A549 (cell line): ENCODE data around the gene MLXIPL. TPM values are rescaled to one million over a fixed set of nuclear protein-coding genes. Genes with fewer than 3 reads are reported as not detected.

Source experiments
- ATAC-seq, 2 experiments: fragments of 200-7000 bp in 1 of 2; fragments of >200 bp in 1 of 2; cut with Nextera tagmentation in 1 of 2; cut with Tn5 transposase in 1 of 2; 3 replicates each; pipeline versions ENCODE4 v1.8.0 to v1.9.1; 2018 to 2020; ENCODE audit warnings: mild to moderate bottlenecking in 1 of 2, moderate library complexity in 1 of 2
- CTCF ChIA-PET: fragments of 300-600 bp; sonication (Branson Sonifier 250); formaldehyde crosslinking; extraction: SDS; loops from one replicate; lab custom pipeline; 2021; ENCODE audit warnings: antibody characterized with exemption, inconsistent platforms; lab: Yijun Ruan, JAX
- POLR2A ChIA-PET: fragments of 350-600 bp; formaldehyde crosslinking; extraction: SDS; loops from one replicate; lab custom pipeline; 2021; ENCODE audit warnings: antibody characterized with exemption, inconsistent platforms; lab: Yijun Ruan, JAX
- DNase-seq, 2 experiments: peaks; one replicate each; pipeline versions ENCODE4 v3.0.0 to v3.0.0-alpha.2; 2011 to 2016; ENCODE audit warnings: low read depth in 1 of 2, low spot score in 1 of 2
- FAIRE-seq: peaks from 2 replicates; lab custom pipeline; 2011; peaks lifted over from hg19 to GRCh38; lab: Jason Lieb, UNC
- H3K27ac ChIP-seq, 2 experiments: fragments of >200 bp; sonication (Bioruptor Twin); formaldehyde crosslinking; 3 replicates each; pipeline ENCODE4 v1.5.1; 2016 to 2017
- H3K4me1 ChIP-seq: fragments of >200 bp; sonication (Bioruptor Twin); formaldehyde crosslinking; 3 replicates; pipeline ENCODE4 v1.6.1; 2016
- H3K4me2 ChIP-seq: fragments of >200 bp; sonication (Bioruptor Twin); formaldehyde crosslinking; 3 replicates; pipeline ENCODE4 v1.6.1; 2016
- H3K4me3 ChIP-seq: fragments of >200 bp; sonication (Bioruptor Twin); formaldehyde crosslinking; 3 replicates; pipeline ENCODE4 v1.5.1; 2016
- H3K9me3 ChIP-seq: fragments of >200 bp; sonication (Bioruptor Twin); formaldehyde crosslinking; 3 replicates; pipeline ENCODE4 v1.6.1; 2016
- ATOH8 ChIP-seq: fragments of 250-450 bp; sonication (Bioruptor Pico); IDR thresholded peaks from 2 replicates; pipeline ENCODE4 v1.5.0; 2020; ENCODE audit warnings: low read depth, mild to moderate bottlenecking, moderate library complexity
- BHLHE40 ChIP-seq: IDR thresholded peaks from 2 replicates; pipeline ENCODE4 v1.6.1; 2012; ENCODE audit warnings: low read depth, low read length, inconsistent platforms
- CHD2 ChIP-seq: fragments of 150-350 bp; IDR thresholded peaks from 2 replicates; pipeline ENCODE4 v1.6.1; 2014; ENCODE audit warnings: low read length; ENCODE audit not compliant: partially characterized antibody
- EHMT2 ChIP-seq: fragments of 200-600 bp; sonication (generic); IDR thresholded peaks from 2 replicates; pipeline ENCODE4 v1.6.1; 2016; ENCODE audit warnings: antibody characterized with exemption, low read depth, mild to moderate bottlenecking, moderate library complexity
- ELK1 ChIP-seq: fragments of 150-350 bp; IDR thresholded peaks from 2 replicates; pipeline ENCODE4 v1.6.1; 2014; ENCODE audit warnings: low read depth, mild to moderate bottlenecking, low read length
- ESRRA ChIP-seq: fragments of 150-350 bp; IDR thresholded peaks from 2 replicates; pipeline ENCODE4 v1.6.1; 2014; ENCODE audit warnings: mild to moderate bottlenecking, low read length, borderline replicate concordance
- FOSB ChIP-seq: fragments of 250-450 bp; sonication (Bioruptor Pico); IDR thresholded peaks from 2 replicates; pipeline ENCODE4 v1.5.0; 2020; ENCODE audit warnings: mild to moderate bottlenecking, moderate library complexity
- FOSL2 ChIP-seq, 2 experiments: fragments of 450-650 bp in 1 of 2; fragments of >200 bp in 1 of 2; sonication (Bioruptor Twin) in 1 of 2; formaldehyde crosslinking; IDR thresholded peaks; 2 replicates each; pipeline versions ENCODE4 v1.5.0 to v1.6.1; 2016 to 2020; ENCODE audit warnings: mild to moderate bottlenecking in 1 of 2, moderate library complexity in 1 of 2
- HES2 ChIP-seq: fragments of >200 bp; sonication (Bioruptor Twin); formaldehyde crosslinking; IDR thresholded peaks from 2 replicates; pipeline ENCODE4 v1.6.1; 2016
- JUNB ChIP-seq: fragments of >200 bp; sonication (Bioruptor Twin); formaldehyde crosslinking; IDR thresholded peaks from 2 replicates; pipeline ENCODE4 v1.6.1; 2016
- MAZ ChIP-seq: fragments of 150-350 bp; IDR thresholded peaks from 2 replicates; pipeline ENCODE4 v1.6.1; 2014; ENCODE audit warnings: antibody characterized with exemption, low read depth, low read length, borderline replicate concordance
- MYC ChIP-seq: IDR thresholded peaks from 2 replicates; pipeline ENCODE4 v1.6.1; 2012; ENCODE audit warnings: mild to moderate bottlenecking, inconsistent platforms, low read length, improper control_type of control experiment, borderline replicate concordance
- PHF8 ChIP-seq: fragments of 200-600 bp; sonication (generic); IDR thresholded peaks from 2 replicates; pipeline ENCODE4 v1.6.1; 2016; ENCODE audit warnings: low read depth, mild to moderate bottlenecking, antibody characterized with exemption, moderate library complexity, borderline replicate concordance
- RAD21 ChIP-seq, 2 experiments: fragments of >200 bp in 1 of 2; sonication (Bioruptor Twin) in 1 of 2; formaldehyde crosslinking in 1 of 2; IDR thresholded peaks in 1 of 2; conservative IDR thresholded peaks in 1 of 2; 2 replicates in 1 of 2; 3 replicates in 1 of 2; pipeline ENCODE4 v1.6.1; 2012 to 2018; ENCODE audit warnings: inconsistent platforms in 1 of 2
- RNF2 ChIP-seq: fragments of 200-600 bp; sonication (generic); IDR thresholded peaks from 2 replicates; pipeline ENCODE4 v1.6.1; 2016; ENCODE audit warnings: low read depth, mild to moderate bottlenecking, antibody characterized with exemption, moderate library complexity, borderline replicate concordance
- ZSCAN20 ChIP-seq: fragments of 250-450 bp; sonication (Bioruptor Pico); IDR thresholded peaks from 2 replicates; pipeline ENCODE4 v1.8.0; 2022; ENCODE audit warnings: mild to moderate bottlenecking, moderate library complexity
- WGBS: methylation state at CpG from one replicate; pipeline ENCODE4 v1.1.6; 2017; ENCODE audit errors: missing lambda C conversion rate; 5-methylcytosine and 5-hydroxymethylcytosine counted together
- polyA plus RNA-seq, 4 experiments: library from polyadenylated mRNA; depleted of rRNA in 3 of 4; stranded (reverse); fragments of >200 nt; fragmentation: RNase III in 1 of 4; extraction: RNeasy Plus Mini Kit Qiagen cat#74134 plus additional on column Dnase treatment in 1 of 4; gene quantifications; 2 replicates in 3 of 4; 3 replicates in 1 of 4; pipeline ENCODE4 v1.2.3, GENCODE V29; 2011 to 2017

The MLXIPL gene
- polyA plus RNA-seq, 2 of the 4 experiments (the other 2 are of a cell fraction) = 1.4 to 3.3 TPM

- Histone ChIP-seq H3K4me2 (no peak overlapping the region), H3K9me3 (no peaks in the 10 kb centered on the region), H3K27ac (0 out of 6 replicates have a peak overlapping the region, but pooled peaks of 1 of the 2 experiments have one; percentile 22), H3K4me1 (peaks cover 32% of the 10 kb centered on the region), H3K4me3 (no peak overlapping the region)
- ATAC-seq = peak; percentile 37 to 47; a peak in 4 of 6 replicates
- ChIA-PET CTCF (interaction anchor here (1.2 to 8.4 kb wide), 7 partner anchors 12 to 158 kb away, joined by 3 to 98 read pairs (median 16); no protein-coding TSS in a partner anchor), POLR2A (no interaction called here)
- no peak for FAIRE-seq
- WGBS = 44% methylated on average over 3 of the region's 3 CpGs
- no peak for DNase-seq
- TF ChIP-seq ZSCAN20 (CRISPR knock-in tag) = no peak
- TF ChIP-seq RAD21 (conservative IDR thresholded peaks at IDR 0.05 in 1 of 2, IDR thresholded peaks at IDR 0.05 in 1 of 2) = 0 out of 5 replicates have a peak, but pooled peaks of 1 of the 2 experiments have one; percentile 6
Observed at GRCh38 chr7:73626814-73627213, 2.5 kb upstream of the MLXIPL start.

- WGBS = 94% methylated on average over 11 of the region's 11 CpGs
- ATAC-seq = no peak
- H3K4me2 ChIP-seq = no peak overlapping the region
- no peak for FAIRE-seq
- no peak overlapping the region for H3K4me3 ChIP-seq
- no peaks in the 10 kb centered on the region for H3K9me3 ChIP-seq
- H3K27ac ChIP-seq = no peak overlapping the region
- ChIA-PET POLR2A (interaction anchor here (1.4 kb wide), 2 partner anchors 80 to 90 kb away, joined by 3 to 5 read pairs; no protein-coding TSS in a partner anchor), CTCF (interaction anchor here (0.8 to 8.4 kb wide), 5 partner anchors 11 to 100 kb away, joined by 3 to 98 read pairs (median 16); partner anchors contain the start of gene VPS37D)
- H3K4me1 ChIP-seq = peaks cover 32% of the 10 kb centered on the region
- no peak for TF ChIP-seq ESRRA
- no peak for TF ChIP-seq FOSL2 (IDR thresholded peaks at IDR 0.05)
- TF ChIP-seq FOSL2 (CRISPR knock-in tag; IDR thresholded peaks at IDR 0.05) = no peak
- TF ChIP-seq HES2 = no peak
- no peak for TF ChIP-seq BHLHE40
- no peak for TF ChIP-seq CHD2
- TF ChIP-seq FOSB = no peak
- no peak for TF ChIP-seq ATOH8 (CRISPR knock-in tag)
- TF ChIP-seq JUNB = no peak
- TF ChIP-seq ELK1 = no peak
- DNase-seq = no peak
Observed at GRCh38 chr7:73625276-73625675, 954 bp upstream of the MLXIPL start.

GRCh38 chr7:73624669-73625001, 313 bp upstream of the MLXIPL start:
- DNase-seq (no peak), FAIRE-seq (no peak), ATAC-seq (no peak)
- ChIA-PET CTCF (interaction anchor here (0.7 to 8.4 kb wide), 5 partner anchors 10 to 110 kb away, joined by 3 to 98 read pairs (median 16); partner anchors contain the start of gene VPS37D), POLR2A (interaction anchor here (0.6 to 1.4 kb wide), 6 partner anchors 12 to 114 kb away, joined by 3 to 7 read pairs (median 4); partner anchors contain the start of genes ABHD11 and BCL7B)
- Histone ChIP-seq H3K27ac (peak overlapping the region; percentile 71 to 92; a peak in 4 of 6 replicates), H3K4me3 (peak overlapping the region; percentile 55), H3K9me3 (no peaks in the 10 kb centered on the region), H3K4me1 (peaks cover 31% of the 10 kb centered on the region), H3K4me2 (peak overlapping the region; percentile 96)
- WGBS = 44% methylated on average over 9 of the region's 9 CpGs
- TF ChIP-seq MYC (no peak), RNF2 (no peak), JUNB (no peak), PHF8 (no peak), EHMT2 (no peak), MAZ (no peak)
